ENCODE measurements around the gene FLT4. TPM values are rescaled to one million over a fixed set of nuclear protein-coding genes. Genes with fewer than 3 reads are reported as not detected.

Gene FLT4
- polyA plus RNA-seq, 1 donor from 2014 or later = 0.04 TPM

GRCh38 chr5:180589771-180590542 lies 59.4 kb downstream of the FLT4 start:
- H3K27me3 ChIP-seq (ENCODE audit: insufficient read depth, low read depth, low read length) = peaks cover 44% of the 10 kb centered on the region
- H3K9me2 ChIP-seq (ENCODE audit: insufficient read depth, low read length) = no peaks in the 10 kb centered on the region
- no peak overlapping the region for H3K9ac ChIP-seq (ENCODE audit: low read length)
- H4K20me1 ChIP-seq (ENCODE audit: insufficient read depth) = no peaks in the 10 kb centered on the region
- no peaks in the 10 kb centered on the region for H3K79me2 ChIP-seq (replicated peaks; ENCODE audit: insufficient read depth, low read length)
- H3K27ac ChIP-seq (ENCODE audit: low read length) = no peak overlapping the region
- TF ChIP-seq TAF1 (IDR thresholded peaks at IDR 0.05; ENCODE audit: low read depth) = no peak
- no peak for TF ChIP-seq MXI1 (conservative IDR thresholded peaks at IDR 0.05; ENCODE audit: poor library complexity, severe bottlenecking)
- no peak for TF ChIP-seq EZH2 (IDR thresholded peaks at IDR 0.05; ENCODE audit: borderline replicate concordance, insufficient read depth, low read length, poor library complexity, severe bottlenecking)
- peak overlapping the region; percentile 46 for H3K4me3 ChIP-seq (ENCODE audit: low read length)
- H3K36me3 ChIP-seq (ENCODE audit: insufficient read depth, low read length) = no peaks in the 10 kb centered on the region
- H2AFZ ChIP-seq (ENCODE audit: low read depth, low read length) = no peak overlapping the region
- peaks cover 4% of the 10 kb centered on the region for H3K9me3 ChIP-seq (ENCODE audit: low read length)
- no peak overlapping the region for H3K4me2 ChIP-seq (ENCODE audit: low read length)
- no peaks in the 10 kb centered on the region for H3F3A ChIP-seq (ENCODE audit: insufficient read depth, low read length, poor library complexity, severe bottlenecking)

- Histone ChIP-seq H3K79me2 (replicated peaks; ENCODE audit: insufficient read depth, low read length) (no peaks in the 10 kb centered on the region), H3K9ac (ENCODE audit: low read length) (no peak overlapping the region), H3K9me3 (ENCODE audit: low read length) (peaks cover 6% of the 10 kb centered on the region), H4K20me1 (ENCODE audit: insufficient read depth) (no peaks in the 10 kb centered on the region), H3F3A (ENCODE audit: insufficient read depth, low read length, poor library complexity, severe bottlenecking) (no peaks in the 10 kb centered on the region), H3K4me3 (ENCODE audit: low read length) (no peak overlapping the region), H2AFZ (ENCODE audit: low read depth, low read length) (no peak overlapping the region), H3K9me2 (ENCODE audit: insufficient read depth, low read length) (no peaks in the 10 kb centered on the region), H3K36me3 (ENCODE audit: insufficient read depth, low read length) (no peaks in the 10 kb centered on the region), H3K27me3 (ENCODE audit: insufficient read depth, low read depth, low read length) (peaks cover 34% of the 10 kb centered on the region), H3K4me2 (ENCODE audit: low read length) (no peak overlapping the region), H3K27ac (ENCODE audit: low read length) (no peak overlapping the region)
- TF ChIP-seq TAF1 (IDR thresholded peaks at IDR 0.05; ENCODE audit: low read depth) (no peak), EZH2 (IDR thresholded peaks at IDR 0.05; ENCODE audit: borderline replicate concordance, insufficient read depth, low read length, poor library complexity, severe bottlenecking) (no peak), RAD21 (conservative IDR thresholded peaks at IDR 0.05) (no peak), MXI1 (conservative IDR thresholded peaks at IDR 0.05; ENCODE audit: poor library complexity, severe bottlenecking) (no peak), REST (IDR thresholded peaks at IDR 0.05; ENCODE audit: borderline replicate concordance) (no peak), CTCF (IDR thresholded peaks at IDR 0.05; ENCODE audit: poor library complexity, severe bottlenecking) (no peak), SMC3 (conservative IDR thresholded peaks at IDR 0.05; ENCODE audit: poor library complexity) (no peak), POLR2AphosphoS5 (IDR thresholded peaks at IDR 0.05) (no peak), EP300 (conservative IDR thresholded peaks at IDR 0.05; ENCODE audit: poor library complexity, severe bottlenecking) (no peak)
These were observed 62.5 kb downstream of the FLT4 start for GRCh38 chr5:180586870-180587269.
